Naive thymus-derived CD4-positive, alpha-beta T cell (primary cell): ENCODE measurements around the gene HAS3. TPM values are rescaled to one million over a fixed set of nuclear protein-coding genes. Genes with fewer than 3 reads are reported as not detected.
"Not testable (repeated sequence)": the region's sequence is repeated elsewhere in the genome, so short reads cannot be mapped to it uniquely, and the experiment has no call there.

ENCODE experiments used
- ATAC-seq: fragments of 150-1000 bp; cut with Tn5 transposase; 2 replicates; pipeline ENCODE4 v1.10.0; 2021; ENCODE audit warnings: mild to moderate bottlenecking, moderate library complexity
- CTCF ChIA-PET: fragments of 350-600 bp; sonication (Branson Sonifier 250); formaldehyde crosslinking; loops from one replicate; lab custom pipeline; 2021; ENCODE audit warnings: antibody characterized with exemption; lab: Charles Lee
- POLR2A ChIA-PET: fragments of 350-600 bp; sonication (Branson Sonifier 250); formaldehyde crosslinking; loops from one replicate; lab custom pipeline; 2021; ENCODE audit warnings: antibody characterized with exemption, inconsistent platforms; lab: Charles Lee
- DNase-seq, 9 donors: peaks; one replicate each; pipeline versions ENCODE4 v3.0.0 to v3.0.0-alpha.2; 2020 to 2022; ENCODE audit warnings: mixed read lengths in 1 of 9
- H3K27ac ChIP-seq: one replicate; pipeline ENCODE4 v1.7.0; 2013; ENCODE audit warnings: mild to moderate bottlenecking, low read depth, low read length, moderate library complexity
- H3K27me3 ChIP-seq, 2 donors: one replicate each; pipeline ENCODE4 v1.7.0; 2013; ENCODE audit warnings: low read length in 2 of 2, mild to moderate bottlenecking in 2 of 2, moderate library complexity in 2 of 2; ENCODE audit not compliant: control insufficient read depth in 2 of 2, insufficient read depth in 2 of 2
- H3K36me3 ChIP-seq, 3 experiments: 1 replicate in 2 of 3; 2 replicates in 1 of 3; pipeline ENCODE4 v1.7.0; 2013; ENCODE audit warnings: low read length in 3 of 3, mild to moderate bottlenecking in 3 of 3, moderate library complexity in 1 of 3; ENCODE audit not compliant: insufficient read depth in 3 of 3, control insufficient read depth in 2 of 3
- H3K4me1 ChIP-seq, 2 donors: one replicate each; pipeline ENCODE4 v1.7.0; 2013; ENCODE audit warnings: low read length in 2 of 2, mild to moderate bottlenecking in 2 of 2, moderate library complexity in 1 of 2; ENCODE audit not compliant: control insufficient read depth in 2 of 2, insufficient read depth in 2 of 2
- H3K4me3 ChIP-seq: 2 replicates; pipeline ENCODE4 v1.7.0; 2013; ENCODE audit warnings: mild to moderate bottlenecking, low read length
- H3K9me3 ChIP-seq, 3 experiments: 1 replicate in 2 of 3; 2 replicates in 1 of 3; pipeline ENCODE4 v1.7.0; 2013; ENCODE audit warnings: low read length in 3 of 3; ENCODE audit not compliant: control insufficient read depth in 2 of 3
- H3K27ac Mint-ChIP-seq, 9 donors: one replicate each; pipeline ENCODE4 v1.8.0; 2020 to 2022; ENCODE audit warnings: mixed read lengths in 9 of 9, mild to moderate bottlenecking in 8 of 9, moderate library complexity in 5 of 9, inconsistent platforms in 2 of 9
- H3K27me3 Mint-ChIP-seq, 5 donors: one replicate each; pipeline ENCODE4 v1.8.0; 2021 to 2022; ENCODE audit warnings: mixed read lengths in 5 of 5, mild to moderate bottlenecking in 1 of 5
- H3K36me3 Mint-ChIP-seq, 5 donors: one replicate each; pipeline ENCODE4 v1.8.0; 2020 to 2022; ENCODE audit warnings: mixed read lengths in 5 of 5, mild to moderate bottlenecking in 3 of 5, inconsistent platforms in 1 of 5
- H3K4me1 Mint-ChIP-seq, 7 donors: one replicate each; pipeline ENCODE4 v1.8.0; 2020 to 2022; ENCODE audit warnings: mixed read lengths in 7 of 7, mild to moderate bottlenecking in 3 of 7, inconsistent platforms in 1 of 7
- H3K4me3 Mint-ChIP-seq, 10 donors: one replicate each; pipeline ENCODE4 v1.8.0; 2020 to 2022; ENCODE audit warnings: mild to moderate bottlenecking in 10 of 10, mixed read lengths in 10 of 10, moderate library complexity in 6 of 10, inconsistent platforms in 2 of 10
- H3K9me3 Mint-ChIP-seq, 11 donors: one replicate each; pipeline ENCODE4 v1.8.0; 2020 to 2022; ENCODE audit warnings: mixed read lengths in 11 of 11, mild to moderate bottlenecking in 4 of 11, inconsistent platforms in 1 of 11, moderate library complexity in 1 of 11
- intact Hi-C, 2 donors: fragments of 100-400 bp; cut with micrococcal nuclease; formaldehyde crosslinking; loops; one replicate each; pipeline ENCODE4 v1.15.1; 2023
- polyA plus RNA-seq, 2 donors: library from polyadenylated mRNA; unstranded; fragments of 300-500 nt; fragmentation: Illumina TruSeq; gene quantifications; one replicate each; pipeline ENCODE4 v1.2.3, GENCODE V29; 2021
- total RNA-seq, 6 experiments: library from RNA in 5 of 6; stranded (reverse) in 5 of 6; gene quantifications; 1 replicate in 5 of 6; 2 replicates in 1 of 6; pipeline ENCODE4 v1.2.3 and lab custom pipeline; 2021 to 2026

Gene HAS3
- total and polyA plus RNA-seq, 7 experiments from 2014 or later, result 0.24 to 4.2 (median 2.9) TPM; not detected in 1

- no peak overlapping the region for H3K4me3 Mint-ChIP-seq
- no peaks in the 10 kb centered on the region for H3K27me3 Mint-ChIP-seq
- no peaks in the 10 kb centered on the region for H3K4me1 ChIP-seq
- POLR2A ChIA-PET, result no interaction called here
- no peak overlapping the region for H3K27ac ChIP-seq
- H3K4me1 Mint-ChIP-seq, result peaks cover 0 to 20% (median 12%) of the 10 kb centered on the region in 7 donors
- H3K9me3 Mint-ChIP-seq, result no peaks in the 10 kb centered on the region
- H3K9me3 ChIP-seq, result no peaks in the 10 kb centered on the region
- H3K27me3 ChIP-seq, result no peaks in the 10 kb centered on the region
- intact Hi-C loops, result no loop called here
- H3K27ac Mint-ChIP-seq, result no peak overlapping the region
- ATAC-seq, result no peak
- H3K36me3 Mint-ChIP-seq, result peaks cover 0 to 34% (median 16%) of the 10 kb centered on the region in 5 donors
- CTCF ChIA-PET, result no interaction called here
- peaks cover 0 to 65% (median 3%) of the 10 kb centered on the region in 3 experiments for H3K36me3 ChIP-seq
- no peak for DNase-seq
- H3K4me3 ChIP-seq, result no peak overlapping the region
Observed at GRCh38 chr16:69119536-69119935, 14.1 kb downstream of the HAS3 start.

- CTCF ChIA-PET, result interaction anchor here (1.1 kb wide), 1 partner anchor 8 kb away, joined by 4 read pairs; no protein-coding TSS in a partner anchor
- Histone ChIP-seq H3K9me3 (no peaks in the 10 kb centered on the region), H3K4me1 (no peaks in the 10 kb centered on the region), H3K27ac (no peak overlapping the region), H3K27me3 (no peaks in the 10 kb centered on the region), H3K4me3 (no peak overlapping the region), H3K36me3 (peaks cover 0 to 58% (median 3%) of the 10 kb centered on the region in 3 experiments)
- intact Hi-C loops, result loop anchor here (5.0 kb wide), 2 partner anchors 418 to 528 kb away; no protein-coding TSS in a partner anchor
- Mint-ChIP-seq H3K27ac (no peak overlapping the region), H3K36me3 (peaks cover 0 to 29% (median 13%) of the 10 kb centered on the region in 5 donors), H3K27me3 (no peaks in the 10 kb centered on the region), H3K9me3 (no peaks in the 10 kb centered on the region), H3K4me1 (peaks cover 0 to 20% (median 13%) of the 10 kb centered on the region in 7 donors), H3K4me3 (no peak overlapping the region)
- POLR2A ChIA-PET, result no interaction called here
- DNase-seq (no peak), ATAC-seq (no peak)
Observed at GRCh38 chr16:69120096-69120664, 14.7 kb downstream of the HAS3 start.

GRCh38 chr16:69123910-69124309 lies 18.5 kb downstream of the HAS3 start:
- H3K4me3 ChIP-seq, result no peak overlapping the region
- no peaks in the 10 kb centered on the region for H3K27me3 Mint-ChIP-seq
- ChIA-PET CTCF (interaction anchor here (0.6 to 2.7 kb wide), 14 partner anchors 10 to 813 kb away, joined by 3 to 18 read pairs (median 4); partner anchors contain the start of genes PDF and SNTB2), POLR2A (interaction anchor here (0.6 to 1.3 kb wide), 2 partner anchors 9 to 1349 kb away, joined by 5 to 6 read pairs; no protein-coding TSS in a partner anchor)
- H3K4me1 Mint-ChIP-seq, result peaks cover 10 to 33% (median 23%) of the 10 kb centered on the region in 7 donors
- peaks cover 0 to 25% (median 0%) of the 10 kb centered on the region in 3 experiments for H3K36me3 ChIP-seq
- no peak overlapping the region for H3K4me3 Mint-ChIP-seq
- H3K36me3 Mint-ChIP-seq, result peaks cover 0 to 15% (median 9%) of the 10 kb centered on the region in 5 donors
- peaks cover 0 to 4% of the 10 kb centered on the region in 2 donors for H3K4me1 ChIP-seq
- intact Hi-C loops, result loop anchor here (1.0 to 5.0 kb wide), 7 partner anchors 8 to 596 kb away; partner anchors contain the start of genes CHTF8 (in 1 of the 2) and UTP4 (in 1 of the 2)
- H3K27ac Mint-ChIP-seq, result peak overlapping the region in 3 of 9 donors; percentile 22 to 60 (median 28)
- no peaks in the 10 kb centered on the region for H3K9me3 Mint-ChIP-seq
- no peaks in the 10 kb centered on the region for H3K9me3 ChIP-seq
- DNase-seq, result peak in 8 of 9 donors; percentile 30 to 77 (median 68)
- no peaks in the 10 kb centered on the region for H3K27me3 ChIP-seq
- ATAC-seq, result peak; percentile 89
- no peak overlapping the region for H3K27ac ChIP-seq

- H3K9me3 Mint-ChIP-seq, DNase-seq, H3K27me3 Mint-ChIP-seq, H3K27me3 ChIP-seq, ATAC-seq, H3K9me3 ChIP-seq, H3K4me1 ChIP-seq, H3K4me3 Mint-ChIP-seq, H3K4me3 ChIP-seq, H3K27ac ChIP-seq: not testable (repeated sequence)
- peaks cover 0 to 21% (median 0%) of the 10 kb centered on the region in 3 experiments for H3K36me3 ChIP-seq
- POLR2A ChIA-PET, result interaction anchor here (0.6 to 1.3 kb wide), 2 partner anchors 9 to 1348 kb away, joined by 5 to 6 read pairs; no protein-coding TSS in a partner anchor
- intact Hi-C loops, result loop anchor here (1.0 to 5.0 kb wide), 7 partner anchors 8 to 596 kb away; partner anchors contain the start of genes CHTF8 (in 1 of the 2) and UTP4 (in 1 of the 2)
- peaks cover 0 to 15% (median 9%) of the 10 kb centered on the region in 5 donors for H3K36me3 Mint-ChIP-seq
- H3K27ac Mint-ChIP-seq, result peak overlapping the region in 2 of 9 donors; percentile 22 to 28
- CTCF ChIA-PET, result interaction anchor here (0.6 to 2.7 kb wide), 13 partner anchors 11 to 813 kb away, joined by 3 to 18 read pairs (median 4); partner anchors contain the start of gene SNTB2
- H3K4me1 Mint-ChIP-seq, result peaks cover 11 to 34% (median 24%) of the 10 kb centered on the region in 7 donors
Observed at GRCh38 chr16:69124406-69124805, 19.0 kb downstream of the HAS3 start.

GRCh38 chr16:69124961-69125360 lies 19.5 kb downstream of the HAS3 start:
- Histone ChIP-seq H3K36me3 (peaks cover 0 to 18% (median 0%) of the 10 kb centered on the region in 3 experiments), H3K27ac (peak overlapping the region; percentile 7)
- ATAC-seq, H3K4me3 ChIP-seq, H3K4me1 ChIP-seq, H3K4me3 Mint-ChIP-seq, H3K9me3 Mint-ChIP-seq, H3K9me3 ChIP-seq, DNase-seq, H3K27me3 Mint-ChIP-seq, H3K27me3 ChIP-seq, POLR2A ChIA-PET: not testable (repeated sequence)
- intact Hi-C loops, result loop anchor here (1.0 to 5.0 kb wide), 7 partner anchors 7 to 597 kb away; partner anchors contain the start of genes CHTF8 (in 1 of the 2) and UTP4 (in 1 of the 2)
- Mint-ChIP-seq H3K36me3 (peaks cover 0 to 15% (median 9%) of the 10 kb centered on the region in 5 donors), H3K4me1 (peaks cover 14 to 40% (median 30%) of the 10 kb centered on the region in 7 donors), H3K27ac (peak overlapping the region in 3 of 9 donors; percentile 9 to 65 (median 55))
- CTCF ChIA-PET, result interaction anchor here (0.6 to 2.7 kb wide), 4 partner anchors 62 to 597 kb away, joined by 3 to 18 read pairs (median 4); partner anchors contain the start of gene SNTB2

GRCh38 chr16:69126221-69126620 lies 20.8 kb downstream of the HAS3 start:
- Mint-ChIP-seq H3K4me3 (no peak overlapping the region), H3K9me3 (no peaks in the 10 kb centered on the region), H3K36me3 (peaks cover 0 to 9% (median 4%) of the 10 kb centered on the region in 5 donors), H3K27me3 (no peaks in the 10 kb centered on the region), H3K4me1 (peaks cover 16 to 52% (median 43%) of the 10 kb centered on the region in 7 donors), H3K27ac (peak overlapping the region in 5 of 9 donors; percentile 15 to 68 (median 45))
- intact Hi-C loops, result no loop called here
- H3K27me3 ChIP-seq, result no peaks in the 10 kb centered on the region
- no peak overlapping the region for H3K4me3 ChIP-seq
- peaks cover 6 to 13% of the 10 kb centered on the region in 2 donors for H3K4me1 ChIP-seq
- H3K27ac ChIP-seq, result no peak overlapping the region
- CTCF ChIA-PET, result interaction anchor here (0.5 to 1.2 kb wide), 2 partner anchors 537 to 910 kb away, joined by 3 read pairs; no protein-coding TSS in a partner anchor
- POLR2A ChIA-PET, result no interaction called here
- no peaks in the 10 kb centered on the region for H3K9me3 ChIP-seq
- H3K36me3 ChIP-seq, result peaks cover 0 to 5% (median 0%) of the 10 kb centered on the region in 3 experiments
- ATAC-seq (no peak), DNase-seq (no peak)
